GM23338 (cell line): Measurements from ENCODE around the gene DGKD. TPM values are rescaled to one million over a fixed set of nuclear protein-coding genes. Genes with fewer than 3 reads are reported as not detected.

Source experiments
- ATAC-seq: fragments of 200-7000 bp; cut with Tn5 transposase; 3 replicates; pipeline ENCODE4 v1.9.1; 2020
- DNase-seq: peaks from one replicate; pipeline ENCODE4 v3.0.0-alpha.2; 2015; ENCODE audit warnings: low spot score
- H2AFZ ChIP-seq: fragments of 200-600 bp; sonication (generic); 2 replicates; pipeline ENCODE4 v1.8.0; 2016; ENCODE audit warnings: antibody characterized with exemption, mild to moderate bottlenecking, moderate library complexity
- H3F3A ChIP-seq: fragments of 200-600 bp; sonication (generic); replicated peaks from 2 replicates; pipeline ENCODE4 v1.8.0; 2017; ENCODE audit warnings: antibody characterized with exemption, mixed run types, low read depth
- H3K27ac ChIP-seq: fragments of 200-600 bp; sonication (generic); 2 replicates; pipeline ENCODE4 v1.6.1; 2016; ENCODE audit warnings: low read depth
- H3K27me3 ChIP-seq: fragments of 200-600 bp; sonication (generic); 2 replicates; pipeline ENCODE4 v1.8.0; 2016; ENCODE audit warnings: mild to moderate bottlenecking, mixed run types, moderate library complexity; ENCODE audit not compliant: insufficient read depth
- H3K36me3 ChIP-seq: fragments of 200-600 bp; sonication (generic); 2 replicates; pipeline ENCODE4 v1.8.0; 2016; ENCODE audit warnings: mild to moderate bottlenecking; ENCODE audit not compliant: insufficient read depth
- H3K4me1 ChIP-seq: fragments of 200-600 bp; sonication (generic); 2 replicates; pipeline ENCODE4 v1.8.0; 2016; ENCODE audit warnings: mild to moderate bottlenecking, moderate library complexity; ENCODE audit not compliant: insufficient read depth
- H3K4me2 ChIP-seq: fragments of 200-600 bp; sonication (generic); 2 replicates; pipeline ENCODE4 v1.7.1; 2017; ENCODE audit warnings: mixed run types
- H3K4me3 ChIP-seq: fragments of 200-600 bp; sonication (generic); 2 replicates; pipeline ENCODE4 v1.6.1; 2016; ENCODE audit warnings: mixed run types
- H3K79me2 ChIP-seq: fragments of 200-600 bp; sonication (generic); replicated peaks from 2 replicates; pipeline ENCODE4 v1.8.0; 2017; ENCODE audit warnings: mild to moderate bottlenecking; ENCODE audit not compliant: insufficient read depth
- H3K9me2 ChIP-seq: fragments of 200-600 bp; sonication (generic); 2 replicates; pipeline ENCODE4 v1.8.0; 2017; ENCODE audit not compliant: insufficient read depth
- H4K20me1 ChIP-seq: fragments of 200-600 bp; sonication (generic); replicated peaks from 2 replicates; pipeline ENCODE4 v1.8.0; 2017; ENCODE audit warnings: mild to moderate bottlenecking; ENCODE audit not compliant: insufficient read depth
- H3K27ac Mint-ChIP-seq: 2 replicates; pipeline ENCODE4 v1.8.0; 2020; ENCODE audit warnings: inconsistent platforms, mild to moderate bottlenecking, moderate library complexity, mixed read lengths
- H3K27me3 Mint-ChIP-seq: 3 replicates; pipeline ENCODE4 v1.8.0; 2022; ENCODE audit warnings: low read depth, mild to moderate bottlenecking, moderate library complexity, mixed read lengths, inconsistent platforms; ENCODE audit not compliant: insufficient read depth, poor library complexity
- H3K36me3 Mint-ChIP-seq: 3 replicates; pipeline ENCODE4 v1.8.0; 2021; ENCODE audit warnings: low read depth, mild to moderate bottlenecking, inconsistent platforms, moderate library complexity, mixed read lengths
- H3K4me1 Mint-ChIP-seq: 3 replicates; pipeline ENCODE4 v1.8.0; 2020; ENCODE audit warnings: mild to moderate bottlenecking, inconsistent platforms, mixed read lengths
- H3K4me3 Mint-ChIP-seq: 3 replicates; pipeline ENCODE4 v1.8.0; 2021; ENCODE audit warnings: moderate library complexity, mild to moderate bottlenecking, inconsistent platforms, mixed read lengths
- H3K9me3 Mint-ChIP-seq: 3 replicates; pipeline ENCODE4 v1.8.0; 2020; ENCODE audit warnings: moderate library complexity, mild to moderate bottlenecking, inconsistent platforms, mixed read lengths
- CREB1 ChIP-seq: fragments of 250-450 bp; sonication (Bioruptor Pico); IDR thresholded peaks from 2 replicates; pipeline ENCODE4 v1.5.0; 2020; ENCODE audit warnings: low read depth, mild to moderate bottlenecking, moderate library complexity
- ETS1 ChIP-seq: IDR thresholded peaks from 2 replicates; pipeline ENCODE4 v1.6.1; 2016; ENCODE audit warnings: antibody characterized with exemption
- EZH2 ChIP-seq: fragments of 200-600 bp; sonication (generic); IDR thresholded peaks from one replicate; pipeline ENCODE4 v1.8.0; 2017; ENCODE audit warnings: antibody characterized with exemption, mild to moderate bottlenecking, low read depth; ENCODE audit not compliant: unreplicated experiment
- EZH2phosphoT487 ChIP-seq: fragments of 200-600 bp; sonication (generic); IDR thresholded peaks from one replicate; pipeline ENCODE4 v1.8.1; 2018; ENCODE audit warnings: antibody characterized with exemption; ENCODE audit not compliant: unreplicated experiment
- JUNB ChIP-seq: IDR thresholded peaks from one replicate; pipeline ENCODE4 v1.6.1; 2016; ENCODE audit warnings: antibody characterized with exemption; ENCODE audit not compliant: unreplicated experiment
- NANOG ChIP-seq: IDR thresholded peaks from 2 replicates; pipeline ENCODE4 v1.6.1; 2016; ENCODE audit warnings: antibody characterized with exemption, borderline replicate concordance
- POLR2AphosphoS5 ChIP-seq: IDR thresholded peaks from 2 replicates; pipeline ENCODE4 v1.6.1; 2016; ENCODE audit warnings: antibody characterized with exemption, low read depth
- REST ChIP-seq: IDR thresholded peaks from one replicate; pipeline ENCODE4 v1.6.1; 2018; ENCODE audit warnings: antibody characterized with exemption; ENCODE audit not compliant: unreplicated experiment
- STAT1 ChIP-seq: IDR thresholded peaks from one replicate; pipeline ENCODE4 v1.6.1; 2016; ENCODE audit warnings: antibody characterized with exemption; ENCODE audit not compliant: unreplicated experiment
- ZNF114 ChIP-seq: fragments of 250-450 bp; sonication (Bioruptor Pico); IDR thresholded peaks from 2 replicates; pipeline ENCODE4 v1.5.0; 2020; ENCODE audit warnings: mild to moderate bottlenecking, moderate library complexity
- ZNF331 ChIP-seq: fragments of 250-450 bp; sonication (Bioruptor Pico); IDR thresholded peaks from 2 replicates; pipeline ENCODE4 v1.5.0; 2020; ENCODE audit warnings: low read depth, mild to moderate bottlenecking, moderate library complexity
- ZNF462 ChIP-seq: fragments of 250-450 bp; sonication (Bioruptor Pico); IDR thresholded peaks from 2 replicates; pipeline ENCODE4 v1.5.0; 2020; ENCODE audit warnings: mild to moderate bottlenecking, moderate library complexity
- polyA plus RNA-seq: library from polyadenylated mRNA; unstranded; fragments of >200 nt; fragmentation: Nextera tagmentation; extraction: Ambion mirVana; gene quantifications from 2 replicates; pipeline ENCODE4 v1.2.1, GENCODE V29; 2016
- total RNA-seq: library from RNA; depleted of rRNA; stranded (reverse); fragments of >200 nt; shearing (Covaris generic); gene quantifications from 2 replicates; pipeline ENCODE4 v1.2.3, GENCODE V29; 2014
- TF ChIP-seq, protein P1 (sequence below), 2 experiments: fragments of 200-600 bp in 1 of 2; sonication (generic) in 1 of 2; conservative IDR thresholded peaks; 2 replicates each; pipeline versions ENCODE4 v1.5.1 to v1.6.1; 2016 to 2017; ENCODE audit warnings: antibody characterized with exemption in 2 of 2, low read depth in 2 of 2, mild to moderate bottlenecking in 2 of 2, moderate library complexity in 1 of 2

Gene DGKD
- total and polyA plus RNA-seq, 2 experiments from 2014 or later: 11.1 to 23.4 TPM

GRCh38 chr2:233355916-233356315 lies 1.6 kb downstream of the DGKD start:
- H3K36me3 Mint-ChIP-seq: no peaks in the 10 kb centered on the region
- Histone ChIP-seq H3K4me2 (peak overlapping the region; percentile 92), H3K9me2 (no peaks in the 10 kb centered on the region), H3K79me2 (peaks cover 50% of the 10 kb centered on the region), H3K27ac (no peak overlapping the region), H3K27me3 (peaks cover 32% of the 10 kb centered on the region), H4K20me1 (peaks cover 20% of the 10 kb centered on the region), H3K4me3 (peak overlapping the region; percentile 85; the same call in 1 of the 2 replicates), H3K4me1 (peaks cover 5% of the 10 kb centered on the region; the same call in 1 of the 2 replicates), H2AFZ (no peak overlapping the region), H3F3A (no peaks in the 10 kb centered on the region), H3K36me3 (no peaks in the 10 kb centered on the region)
- H3K4me3 Mint-ChIP-seq: peak overlapping the region; percentile 80
- peaks cover 29% of the 10 kb centered on the region for H3K27me3 Mint-ChIP-seq
- H3K27ac Mint-ChIP-seq: no peak overlapping the region
- no peak for ATAC-seq
- DNase-seq: no peak
- TF ChIP-seq EZH2phosphoT487 (no peak), POLR2AphosphoS5 (no peak), REST (no peak), JUNB (no peak), CREB1 (CRISPR knock-in tag) (no peak), NANOG (no peak), ZNF331 (CRISPR knock-in tag) (no peak), STAT1 (no peak), ZNF462 (CRISPR knock-in tag) (no peak), ZNF114 (no peak), ETS1 (no peak), EZH2 (no peak)
- TF ChIP-seq, protein P1, sequence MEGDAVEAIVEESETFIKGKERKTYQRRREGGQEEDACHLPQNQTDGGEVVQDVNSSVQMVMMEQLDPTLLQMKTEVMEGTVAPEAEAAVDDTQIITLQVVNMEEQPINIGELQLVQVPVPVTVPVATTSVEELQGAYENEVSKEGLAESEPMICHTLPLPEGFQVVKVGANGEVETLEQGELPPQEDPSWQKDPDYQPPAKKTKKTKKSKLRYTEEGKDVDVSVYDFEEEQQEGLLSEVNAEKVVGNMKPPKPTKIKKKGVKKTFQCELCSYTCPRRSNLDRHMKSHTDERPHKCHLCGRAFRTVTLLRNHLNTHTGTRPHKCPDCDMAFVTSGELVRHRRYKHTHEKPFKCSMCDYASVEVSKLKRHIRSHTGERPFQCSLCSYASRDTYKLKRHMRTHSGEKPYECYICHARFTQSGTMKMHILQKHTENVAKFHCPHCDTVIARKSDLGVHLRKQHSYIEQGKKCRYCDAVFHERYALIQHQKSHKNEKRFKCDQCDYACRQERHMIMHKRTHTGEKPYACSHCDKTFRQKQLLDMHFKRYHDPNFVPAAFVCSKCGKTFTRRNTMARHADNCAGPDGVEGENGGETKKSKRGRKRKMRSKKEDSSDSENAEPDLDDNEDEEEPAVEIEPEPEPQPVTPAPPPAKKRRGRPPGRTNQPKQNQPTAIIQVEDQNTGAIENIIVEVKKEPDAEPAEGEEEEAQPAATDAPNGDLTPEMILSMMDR (conservative IDR thresholded peaks at IDR 0.05; ENCODE audit: low read depth in 2 of 2): no peak
- peaks cover 25% of the 10 kb centered on the region for H3K4me1 Mint-ChIP-seq
- no peaks in the 10 kb centered on the region; the same call in 2 of the 3 replicates for H3K9me3 Mint-ChIP-seq
